GM13976 (cell line): Measurements from ENCODE around the gene CACNA2D3.

Experiments
- DNase-seq: peaks from one replicate; pipeline ENCODE4 v3.0.0; 2012; ENCODE audit warnings: low spot score
- CTCF ChIP-seq: IDR thresholded peaks from 2 replicates; pipeline ENCODE4 v1.5.1; 2012; ENCODE audit warnings: borderline replicate concordance, mild to moderate bottlenecking; ENCODE audit not compliant: insufficient read depth; ENCODE audit errors: extremely low read depth, missing control alignments, control extremely low read depth
- in situ Hi-C: fragments of 300-500 bp; cut with MboI; formaldehyde crosslinking; loops from one replicate; pipeline ENCODE4 v1.12.0; 2022; ENCODE audit warnings: low sequenced_read_pairs, mixed read lengths, inconsistent platforms; ENCODE audit not compliant: unreplicated experiment

Gene CACNA2D3

GRCh38 chr3:55069950-55070349 lies 947.6 kb downstream of the CACNA2D3 start:
- in situ Hi-C loops, result no loop called here
- no peak for TF ChIP-seq CTCF
- no peak for DNase-seq

GRCh38 chr3:55074796-55075195 lies 952.4 kb downstream of the CACNA2D3 start:
- no peak for DNase-seq

GRCh38 chr3:55075846-55076245 lies 953.5 kb downstream of the CACNA2D3 start:
- no peak for TF ChIP-seq CTCF
- DNase-seq, result no peak
- in situ Hi-C loops, result no loop called here

More at GRCh38 chr3:55074796-55075195, 952.4 kb downstream of the CACNA2D3 start:
- in situ Hi-C loops, result no loop called here
- TF ChIP-seq CTCF, result no peak

GRCh38 chr3:55077726-55078125 lies 955.4 kb downstream of the CACNA2D3 start:
- TF ChIP-seq CTCF, result no peak
- in situ Hi-C loops, result no loop called here
- no peak for DNase-seq

- in situ Hi-C loops, result no loop called here
- TF ChIP-seq CTCF, result no peak
- no peak for DNase-seq
Observed at GRCh38 chr3:55078876-55079275, 956.5 kb downstream of the CACNA2D3 start.

- in situ Hi-C loops, result no loop called here
- no peak for TF ChIP-seq CTCF
- DNase-seq, result no peak
Observed at GRCh38 chr3:55085231-55085630, 962.9 kb downstream of the CACNA2D3 start.

- in situ Hi-C loops, result no loop called here
- DNase-seq, result no peak
- TF ChIP-seq CTCF, result no peak
Observed at GRCh38 chr3:55089211-55089610, 966.9 kb downstream of the CACNA2D3 start.
